HT1080 (cell line): ENCODE results near the gene SLC2A5. TPM values are rescaled to one million over a fixed set of nuclear protein-coding genes. Genes with fewer than 3 reads are reported as not detected.
"Not testable (repeated sequence)": the region's sequence is repeated elsewhere in the genome, so short reads cannot be mapped to it uniquely, and the experiment has no call there.

ENCODE experiments used
- DNase-seq: peaks from one replicate; pipeline ENCODE4 v3.0.0-alpha.2; 2015; ENCODE audit warnings: low read depth
- total RNA-seq: library from RNA; depleted of rRNA; stranded (reverse); fragments of >200 nt; shearing (Covaris generic); gene quantifications from 2 replicates; pipeline ENCODE4 v1.2.3, GENCODE V29; 2014

SLC2A5 gene
- total RNA-seq, 1 experiment from 2014 or later = not detected

DNA sequence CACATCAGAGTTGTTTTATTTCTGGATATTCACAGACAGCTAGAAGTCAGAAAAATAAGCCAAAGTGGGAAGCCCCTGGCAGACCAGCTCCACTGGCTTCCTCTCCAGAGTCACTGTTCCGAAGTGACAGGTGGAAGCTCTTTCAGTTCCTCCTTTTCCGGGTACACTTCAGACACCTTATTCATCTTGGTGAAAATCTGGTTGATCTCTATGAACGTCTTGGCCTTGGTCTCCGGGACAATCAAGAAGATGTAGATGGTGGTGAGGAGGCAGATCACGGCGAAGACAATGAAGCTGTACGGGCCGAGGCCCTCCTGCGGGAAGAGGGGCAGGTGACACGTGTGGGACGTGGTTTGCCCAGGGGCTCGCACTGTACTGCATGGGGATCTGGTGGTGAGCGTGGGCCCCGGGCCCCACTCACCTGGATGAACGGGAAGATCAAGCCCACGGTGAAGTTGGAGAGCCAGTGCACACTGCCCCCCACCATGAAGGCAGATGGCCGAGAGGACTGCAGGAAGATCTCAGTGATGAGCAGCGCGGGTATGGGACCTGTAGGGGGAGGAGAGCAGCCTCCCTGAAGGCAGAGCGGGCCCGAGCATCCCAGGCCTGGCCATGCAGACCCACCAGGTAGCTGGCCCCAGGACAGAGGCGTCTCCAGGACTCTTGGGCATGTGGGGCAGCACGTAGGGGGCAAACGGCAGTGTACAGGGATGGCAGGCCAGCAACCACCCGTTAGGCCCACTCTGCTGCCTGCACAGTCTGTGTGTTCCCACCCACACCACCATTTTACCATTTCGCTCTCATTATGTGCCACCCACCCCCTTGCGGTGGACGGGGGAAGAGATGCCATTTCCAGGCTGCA lies 31.7 kb downstream of the SLC2A5 start:
- DNase-seq = no peak

DNA sequence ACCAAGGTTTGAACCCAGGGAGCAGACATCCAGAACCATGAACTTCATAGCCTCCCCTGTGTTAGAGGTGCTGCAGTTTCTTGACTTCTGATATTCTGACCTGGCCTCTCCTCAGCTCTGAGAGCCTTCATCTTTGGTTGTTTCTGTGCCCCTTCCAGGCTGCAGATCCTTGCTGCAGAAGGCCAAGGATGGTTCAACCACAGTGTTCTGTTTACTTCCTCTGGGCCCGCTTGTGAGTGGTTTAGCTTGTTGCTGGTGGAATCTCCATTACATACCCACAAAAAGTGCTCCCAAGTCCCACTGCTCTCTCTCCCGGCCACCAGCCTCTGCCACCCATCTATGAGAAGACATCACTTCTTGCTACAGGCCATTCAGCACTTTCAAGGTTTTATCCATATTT lies 34.2 kb downstream of the SLC2A5 start:
- no peak for DNase-seq

DNA sequence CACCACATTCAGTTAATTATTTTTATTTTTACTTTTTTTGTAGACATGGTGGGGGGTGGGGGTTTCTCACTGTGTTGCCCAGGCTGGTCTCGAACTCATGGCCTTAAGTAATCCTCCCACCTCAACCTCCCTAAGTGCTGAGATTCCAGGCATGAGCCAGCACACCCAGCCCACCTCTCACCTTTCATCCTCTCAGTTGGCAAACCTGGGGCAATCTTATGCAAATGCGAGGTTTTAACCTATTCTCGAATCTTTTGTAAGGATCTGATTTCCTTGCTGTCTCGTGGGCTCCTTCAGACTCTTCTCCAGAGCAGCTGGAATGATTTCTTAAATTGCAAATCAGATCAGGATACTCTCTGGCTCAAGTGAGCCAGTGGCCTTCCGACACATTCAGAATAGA lies 36.1 kb downstream of the SLC2A5 start:
- DNase-seq = no peak

DNA sequence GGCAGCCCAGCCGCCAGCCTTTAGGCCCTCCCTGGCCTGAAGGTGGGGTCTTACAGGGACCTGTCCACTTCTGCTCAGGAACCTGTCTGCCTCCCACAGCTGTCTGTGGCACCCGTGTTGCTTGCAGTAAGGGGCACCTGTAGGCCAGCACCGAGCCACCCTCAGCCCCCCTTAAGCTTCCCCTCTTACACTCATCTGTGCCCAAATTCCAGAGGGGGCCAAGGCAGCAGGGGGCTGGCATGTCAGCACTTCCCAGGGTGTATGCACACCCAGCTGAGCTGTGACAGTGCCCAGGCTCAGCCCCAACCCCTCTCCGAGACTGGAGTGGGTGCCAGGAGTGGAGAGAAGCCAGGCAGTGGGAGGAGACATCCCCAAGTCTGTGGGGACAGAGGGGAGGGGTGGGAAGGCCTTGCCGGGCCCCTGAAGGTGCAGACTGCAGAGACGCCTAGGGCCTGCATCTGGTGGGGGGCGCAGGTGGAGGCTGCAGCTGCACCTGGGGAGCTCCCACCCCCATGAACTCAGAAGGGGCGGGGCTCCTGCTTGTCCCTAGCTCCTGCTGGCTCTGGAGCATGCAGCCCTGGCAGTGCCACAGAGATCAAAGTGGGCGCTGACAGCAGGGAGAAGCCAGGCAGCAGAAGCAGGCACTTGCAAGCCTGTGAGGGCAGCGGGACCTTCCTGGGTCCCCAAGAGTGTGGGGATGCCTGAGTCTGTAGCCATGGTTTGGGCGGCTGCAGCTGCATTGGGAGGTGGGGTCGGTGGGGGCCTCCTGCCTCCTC lies 37.8 kb downstream of the SLC2A5 start:
- no peak for DNase-seq

DNA sequence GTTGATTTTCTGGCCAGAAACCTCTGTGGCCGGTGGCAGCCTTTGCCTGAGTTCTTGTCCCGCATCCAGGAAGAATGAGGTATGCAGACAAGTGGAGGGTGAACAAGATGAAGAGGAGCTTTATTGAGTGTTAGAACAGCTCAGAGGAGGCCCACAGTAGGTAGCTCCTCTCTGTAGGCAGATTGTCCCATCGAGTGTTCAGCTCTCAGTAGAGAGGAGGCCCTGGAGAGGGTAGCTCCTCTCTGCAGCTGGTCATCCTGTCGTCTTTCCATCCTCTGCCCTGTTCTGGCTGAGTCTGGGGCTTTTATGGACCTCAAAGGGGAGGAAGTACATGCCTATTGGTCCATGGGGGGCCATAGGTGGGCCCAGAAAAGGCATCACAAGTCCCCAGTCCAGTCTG lies 38.4 kb downstream of the SLC2A5 start:
- DNase-seq = not testable (repeated sequence)

DNA sequence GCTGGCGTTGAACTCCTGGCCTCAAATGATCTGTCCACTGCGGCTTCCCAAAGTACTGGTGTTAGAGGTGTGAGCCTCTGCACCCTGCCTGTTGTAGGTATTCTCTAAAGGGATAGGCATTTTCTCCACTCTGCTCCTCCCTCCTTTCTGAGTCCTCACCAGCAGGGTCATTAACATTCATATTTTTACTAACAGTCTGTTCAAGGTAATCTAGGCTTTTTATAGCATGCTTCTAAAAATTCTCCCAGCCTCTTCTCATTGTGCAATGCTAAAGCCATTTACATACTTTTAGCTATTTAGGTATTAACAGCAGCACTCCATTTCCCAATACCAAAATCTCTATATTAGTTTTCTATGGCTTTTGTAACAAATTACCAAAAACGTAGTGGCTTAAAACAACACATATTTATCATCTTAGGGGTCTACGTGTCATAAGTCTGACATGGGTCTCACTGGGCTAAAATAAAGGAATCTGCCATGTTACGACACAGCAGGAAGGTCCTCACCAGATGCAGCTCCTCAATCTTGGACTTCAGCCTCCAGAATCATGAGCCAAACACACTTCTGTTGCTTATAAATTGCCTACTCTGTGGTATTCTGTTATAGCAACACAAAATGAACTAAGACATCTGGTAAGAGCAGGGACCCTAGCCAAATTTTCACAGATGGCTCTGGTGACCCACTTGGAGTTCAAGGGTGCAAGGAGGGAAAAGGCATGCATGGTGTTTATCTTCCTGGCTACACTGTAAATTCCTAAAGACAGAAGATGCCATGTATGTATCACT lies 40.3 kb downstream of the SLC2A5 start:
- DNase-seq = no peak

DNA sequence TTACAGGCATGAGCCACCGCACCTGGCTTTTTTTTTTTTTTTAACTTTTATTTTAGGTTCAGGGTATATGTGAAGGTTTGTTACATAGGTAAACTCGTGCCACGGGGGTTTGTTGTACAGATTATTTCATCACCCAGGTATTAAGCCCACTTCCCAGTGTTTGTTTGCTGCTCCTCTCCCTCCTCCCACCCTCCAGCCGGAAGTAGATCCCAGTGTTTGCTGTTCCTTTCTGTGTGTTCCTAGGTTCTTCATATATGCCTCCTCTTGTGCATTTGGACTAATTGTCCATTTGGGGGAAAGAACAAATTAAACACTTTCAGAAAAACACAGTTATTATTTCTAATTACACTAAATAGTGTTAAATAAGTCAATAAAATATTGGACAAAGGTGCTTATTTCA lies 42.1 kb downstream of the SLC2A5 start:
- DNase-seq = no peak

DNA sequence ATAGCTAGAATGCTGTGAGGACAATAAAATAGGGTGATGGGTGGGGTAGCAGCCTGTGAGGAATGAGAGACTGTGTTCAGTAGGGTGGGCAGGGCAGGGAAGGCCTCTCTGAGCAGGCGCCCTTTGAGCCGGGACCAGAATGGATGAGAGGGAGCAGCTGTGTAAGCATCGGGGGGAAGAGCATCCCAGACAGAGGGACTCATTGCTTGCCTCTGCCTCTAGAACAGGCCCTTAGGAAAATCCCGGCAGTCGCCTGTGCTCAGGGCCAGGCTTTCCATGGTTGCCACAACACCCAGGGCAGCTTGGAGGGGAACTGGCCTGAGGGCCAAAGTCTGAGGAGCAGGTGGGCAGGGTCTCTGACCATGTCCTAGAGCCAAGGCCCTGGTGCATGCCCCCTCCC lies 44.0 kb downstream of the SLC2A5 start:
- no peak for DNase-seq

DNA sequence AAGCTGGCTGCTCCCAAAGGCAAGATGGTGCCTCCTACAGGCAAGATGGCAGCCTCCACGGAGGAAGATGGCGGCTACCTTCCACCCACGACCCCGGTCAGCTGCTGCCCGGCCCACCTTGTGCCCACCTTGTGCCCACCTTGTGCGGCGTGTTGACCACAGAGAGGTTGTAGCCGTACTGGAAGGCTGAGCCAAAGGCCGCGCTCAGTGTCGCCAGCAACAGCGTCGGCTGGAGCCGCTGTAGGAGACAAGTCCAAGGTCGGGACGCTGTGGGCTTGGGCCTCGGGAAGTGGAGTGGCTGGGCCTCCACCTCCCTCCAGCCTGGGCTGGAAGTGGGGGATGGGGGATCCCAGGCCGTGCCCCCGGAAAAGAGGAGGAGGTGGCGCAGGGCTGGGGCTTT lies 44.6 kb downstream of the SLC2A5 start:
- DNase-seq = no peak

DNA sequence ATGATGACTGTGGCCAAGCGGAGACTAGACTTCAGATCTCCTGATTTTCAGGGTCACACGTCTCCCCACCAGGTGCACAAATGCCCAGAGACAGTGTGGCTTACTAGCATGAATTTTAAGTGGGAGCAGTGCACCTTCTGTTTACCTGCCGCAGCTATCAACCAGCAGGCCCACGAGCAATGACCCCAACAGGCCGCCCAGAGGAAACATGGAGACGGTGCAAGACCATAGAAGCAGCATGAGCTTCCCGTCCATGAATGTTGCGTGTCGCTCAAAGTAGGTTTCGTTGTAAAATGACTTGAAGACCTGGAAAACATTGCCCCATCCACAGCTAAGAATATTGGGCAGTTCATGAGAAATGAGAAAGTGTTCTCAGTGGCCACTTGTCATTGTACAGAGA lies 46.7 kb downstream of the SLC2A5 start:
- no peak for DNase-seq

DNA sequence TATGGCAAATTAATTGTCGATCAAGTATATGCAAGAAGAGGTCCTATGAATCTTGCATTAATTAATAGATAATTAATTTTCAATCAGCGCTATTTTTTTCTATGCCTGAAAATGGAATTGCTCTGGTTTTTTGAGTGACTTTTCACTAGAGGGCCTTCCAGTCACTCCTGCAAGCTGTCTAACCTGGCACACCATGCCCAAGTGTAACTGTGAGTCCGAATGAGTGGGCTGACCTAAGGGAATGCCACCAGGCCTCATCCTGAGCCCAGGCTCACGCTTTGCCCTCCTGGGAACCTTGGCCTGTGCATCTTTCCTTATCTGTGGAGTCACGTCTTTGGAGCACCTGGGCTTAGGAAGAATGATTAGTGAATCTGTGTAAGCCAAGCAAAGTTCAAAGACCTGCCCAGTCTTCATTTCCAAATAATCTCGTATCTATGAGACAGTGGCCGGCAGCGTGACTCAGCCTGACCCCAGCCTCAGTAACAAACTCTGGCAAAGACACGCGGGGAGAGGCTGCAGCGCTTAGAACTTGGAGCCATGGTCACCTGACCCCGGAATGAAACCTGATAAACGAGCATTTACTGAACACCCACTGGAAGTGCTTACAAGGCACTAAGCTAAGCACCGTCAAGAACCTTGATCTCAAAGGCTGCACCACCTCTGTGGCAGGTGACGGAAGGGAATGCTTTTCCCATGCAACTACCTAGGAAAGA lies 47.3 kb downstream of the SLC2A5 start:
- DNase-seq = not testable (repeated sequence)

DNA sequence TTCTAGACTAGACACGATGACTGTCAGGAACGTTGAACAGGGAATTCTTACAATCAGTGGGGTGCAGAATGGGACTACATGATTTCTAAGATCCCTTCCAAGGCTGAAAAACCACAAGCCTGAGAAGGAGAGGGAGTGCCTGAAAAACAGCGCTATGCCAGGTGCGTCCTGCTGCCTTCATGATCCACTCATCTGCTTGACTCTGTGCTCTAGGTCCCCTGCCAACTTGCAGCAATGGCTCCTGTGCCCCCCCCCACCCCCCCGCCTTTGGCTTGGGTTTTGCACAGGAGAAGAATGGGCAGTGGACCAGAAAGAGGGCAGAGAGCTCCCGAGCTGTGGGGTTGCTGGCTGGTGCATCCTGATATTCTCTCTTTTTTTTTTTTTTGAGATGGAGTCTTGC lies 49.1 kb downstream of the SLC2A5 start:
- DNase-seq = no peak

DNA sequence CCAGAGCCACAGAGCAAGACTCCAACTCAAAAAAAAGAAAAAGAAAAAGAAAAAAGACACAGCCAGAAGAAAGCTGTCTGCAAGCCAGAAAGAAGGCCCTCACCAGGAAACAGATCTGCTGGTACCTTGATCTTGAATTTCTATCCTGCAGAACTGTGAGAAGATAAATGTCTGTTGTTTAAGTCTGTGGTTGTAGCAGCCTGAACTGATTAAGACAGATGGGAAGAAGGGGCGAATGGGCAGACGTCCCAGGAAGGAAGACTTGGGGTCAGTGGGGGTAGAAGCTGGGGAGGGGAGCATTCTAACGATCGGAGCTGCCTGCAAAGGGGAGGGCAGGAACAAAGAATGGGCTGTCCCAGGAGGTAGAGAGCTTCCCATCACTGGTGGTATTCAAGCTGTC lies 49.5 kb downstream of the SLC2A5 start:
- no peak for DNase-seq

DNA sequence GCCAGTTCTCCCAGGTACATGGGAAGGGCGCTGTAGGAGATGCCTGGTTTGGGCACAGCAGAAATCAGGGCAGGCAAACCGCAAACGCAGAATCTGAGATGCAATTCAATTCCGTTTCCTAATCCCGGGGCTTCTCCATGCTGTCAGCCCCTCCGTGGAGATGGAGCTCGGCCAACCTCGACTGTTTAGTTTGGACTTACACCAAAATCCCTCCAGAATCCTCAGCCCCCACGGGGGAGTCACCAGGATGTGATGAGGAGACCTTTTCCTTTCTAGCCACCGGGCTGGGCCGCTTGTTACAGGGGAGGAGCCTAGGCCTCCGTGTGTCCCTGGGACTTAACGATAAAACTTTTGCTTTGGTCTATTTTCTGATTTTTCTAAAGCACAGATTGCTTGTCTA lies 51.1 kb downstream of the SLC2A5 start:
- DNase-seq = no peak

DNA sequence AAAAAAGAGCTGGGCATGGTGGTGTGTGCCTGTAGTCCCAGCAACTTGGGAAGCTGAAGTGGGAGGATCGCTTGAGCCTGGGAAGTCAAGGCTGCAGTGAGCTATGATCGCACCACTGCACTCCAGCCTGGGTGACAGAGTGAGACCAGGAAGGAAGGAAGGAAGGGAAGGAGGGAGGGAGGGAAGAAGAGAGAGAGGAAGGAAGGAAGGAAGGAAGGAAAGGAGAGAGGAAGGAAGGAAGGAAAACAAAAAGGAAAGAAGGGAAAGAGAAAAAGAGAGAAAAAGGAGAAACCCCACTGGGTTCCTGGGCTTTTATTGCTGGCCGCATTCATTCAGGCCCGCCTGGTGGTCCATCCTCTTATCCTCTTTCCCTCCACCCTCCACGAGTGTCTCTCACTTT lies 53.0 kb downstream of the SLC2A5 start:
- no peak for DNase-seq

DNA sequence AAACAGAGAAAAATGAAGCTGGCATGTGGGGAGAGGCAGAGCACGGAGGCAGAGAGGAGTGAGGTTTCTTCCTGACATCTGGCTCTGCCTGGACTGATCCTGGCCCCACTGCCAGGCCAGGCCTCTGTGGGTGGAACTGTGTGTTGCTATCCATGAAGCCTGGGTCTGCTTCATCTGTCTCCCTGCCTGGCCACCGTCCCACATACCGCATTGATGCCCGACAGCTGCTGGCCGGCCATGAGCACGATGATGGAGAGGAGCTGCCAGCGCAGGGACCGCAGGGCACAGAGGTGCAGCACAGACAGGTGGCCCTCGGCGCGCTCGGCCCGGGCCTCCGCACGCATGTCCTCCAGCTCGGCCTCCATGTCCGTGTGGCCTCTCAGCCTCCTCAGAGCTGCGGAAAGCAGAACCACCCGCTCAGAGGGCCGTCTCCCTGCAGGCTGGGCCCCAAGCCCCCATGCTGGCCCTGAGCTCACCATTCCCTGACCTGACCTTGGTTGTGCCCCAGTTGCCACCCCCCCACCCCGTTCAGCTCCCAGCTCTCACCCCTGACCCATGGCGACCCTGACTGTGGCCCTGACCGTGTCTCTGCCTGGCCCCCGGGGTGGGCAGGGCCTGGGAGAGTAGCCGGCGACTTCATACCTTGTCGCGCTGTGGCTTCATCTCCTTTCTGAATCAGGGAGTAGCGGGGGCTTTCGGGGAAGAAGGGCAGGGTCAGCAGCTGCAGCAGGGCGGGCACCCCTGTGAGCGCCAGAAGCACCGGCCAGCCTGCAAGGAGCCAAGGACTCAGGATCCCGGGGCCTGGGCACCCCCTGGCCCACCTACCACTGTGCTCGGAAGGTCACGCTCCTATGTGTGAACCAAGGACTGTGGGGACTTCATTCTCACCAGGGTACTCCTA lies 54.7 kb downstream of the SLC2A5 start:
- DNase-seq = no peak

DNA sequence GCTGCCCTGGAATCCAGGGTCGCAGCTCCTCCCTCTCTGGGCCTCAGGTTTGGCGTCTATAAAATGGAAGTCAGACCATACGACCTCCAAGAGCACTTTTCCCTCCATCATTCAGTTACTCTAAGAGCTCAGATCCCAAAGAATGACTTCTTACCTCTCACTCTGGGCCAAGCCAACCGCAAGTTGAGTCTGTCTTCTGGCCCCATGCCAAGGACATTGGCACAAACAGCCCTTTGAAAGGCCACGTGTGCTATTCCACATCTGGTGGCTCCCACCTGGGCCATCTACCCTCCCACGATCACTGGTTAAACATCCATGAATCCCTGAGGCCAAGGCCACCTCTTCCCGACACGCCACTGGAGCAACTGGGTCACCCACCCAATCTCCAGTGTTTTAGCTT lies 55.6 kb downstream of the SLC2A5 start:
- no peak for DNase-seq

DNA sequence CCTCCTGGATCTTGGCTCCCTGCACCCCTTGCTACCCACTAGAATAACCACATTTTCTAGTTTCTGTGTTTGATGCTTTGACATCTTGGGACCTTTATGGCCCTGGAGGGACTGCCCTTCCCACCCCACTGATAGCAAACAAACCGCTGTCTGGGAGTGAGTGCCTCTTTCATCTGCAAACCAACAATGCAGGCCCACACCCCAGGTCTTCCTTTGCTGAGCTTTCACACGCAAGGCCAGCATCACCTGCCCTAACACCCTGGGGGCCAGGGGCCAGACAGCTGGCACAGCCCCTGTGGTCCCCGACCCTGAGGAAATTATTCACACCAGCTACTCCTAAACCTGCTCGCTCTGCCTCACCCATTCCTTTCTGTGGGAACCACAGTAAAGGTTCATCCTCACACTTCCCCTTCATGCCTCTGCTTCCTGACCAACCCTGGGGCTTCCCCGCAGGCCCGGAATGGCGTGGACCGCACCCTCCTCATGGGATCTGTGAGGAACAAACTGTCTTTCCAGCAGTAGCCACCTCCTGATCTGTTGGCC lies 58.6 kb downstream of the SLC2A5 start:
- no peak for DNase-seq

DNA sequence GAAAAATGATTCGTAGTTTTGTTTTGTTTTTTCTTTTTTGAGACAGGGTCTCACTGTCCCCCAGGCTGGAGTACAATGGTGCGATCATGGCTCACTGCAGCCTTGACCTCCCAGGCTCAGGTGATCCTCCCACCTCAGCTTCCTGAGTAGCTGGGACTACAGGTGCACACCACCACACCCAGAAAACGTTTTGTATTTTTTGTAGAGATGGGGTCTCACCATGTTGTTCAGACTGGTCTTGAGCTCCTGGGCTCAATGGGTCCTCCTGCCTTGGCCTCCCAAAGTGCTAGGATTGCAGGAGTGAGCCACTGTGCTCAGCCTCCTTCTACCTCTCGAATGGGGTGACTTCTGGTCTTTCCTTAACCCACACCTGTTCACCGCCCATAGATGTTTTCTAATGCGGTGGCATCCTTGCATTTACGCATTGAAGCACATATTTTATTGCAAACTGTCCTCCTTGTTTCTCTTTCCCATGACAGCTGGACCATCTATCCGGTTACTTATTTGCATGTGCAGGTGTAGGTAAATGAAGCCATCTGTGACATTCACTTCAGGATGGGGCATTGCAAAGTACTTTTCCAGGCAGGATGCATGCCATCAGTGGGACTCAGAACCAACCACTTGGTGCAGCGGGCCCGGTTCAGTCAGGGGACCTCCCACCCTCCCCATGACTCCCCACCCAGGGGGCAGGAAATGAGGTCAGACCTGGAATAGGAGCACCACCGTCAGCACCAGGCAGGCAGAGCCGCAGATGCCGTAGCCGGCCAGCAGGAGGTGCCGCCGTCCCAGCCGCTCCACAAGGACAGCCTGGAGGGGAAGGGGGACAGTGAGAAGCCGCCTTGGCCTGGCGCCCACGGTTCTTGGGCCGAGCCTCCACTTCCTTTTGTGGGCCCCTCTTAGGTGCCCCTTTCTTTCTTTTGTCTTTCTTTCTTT lies 59.7 kb downstream of the SLC2A5 start:
- peak; percentile 41 for DNase-seq
